A549 (cell line): ENCODE results near the gene PLEKHH1.

ENCODE experiments used
- BHLHE40 ChIP-seq: IDR thresholded peaks from 2 replicates; pipeline ENCODE4 v1.6.1; 2012; ENCODE audit warnings: low read depth, low read length, inconsistent platforms
- CBX8 ChIP-seq: fragments of 200-600 bp; sonication (generic); IDR thresholded peaks from 2 replicates; pipeline ENCODE4 v1.6.1; 2016
- CTCF ChIP-seq: fragments of >200 bp; sonication (Bioruptor Twin); formaldehyde crosslinking; IDR thresholded peaks from 3 replicates; pipeline ENCODE4 v1.5.1; 2016
- MYC ChIP-seq: IDR thresholded peaks from 2 replicates; pipeline ENCODE4 v1.6.1; 2012; ENCODE audit warnings: mild to moderate bottlenecking, inconsistent platforms, low read length, improper control_type of control experiment, borderline replicate concordance
- RAD21 ChIP-seq, 2 experiments: fragments of >200 bp in 1 of 2; sonication (Bioruptor Twin) in 1 of 2; formaldehyde crosslinking in 1 of 2; IDR thresholded peaks in 1 of 2; conservative IDR thresholded peaks in 1 of 2; 2 replicates in 1 of 2; 3 replicates in 1 of 2; pipeline ENCODE4 v1.6.1; 2012 to 2018; ENCODE audit warnings: inconsistent platforms in 1 of 2

GRCh38 chr14:67527756-67528155 lies 5.3 kb upstream of the PLEKHH1 start:
- TF ChIP-seq BHLHE40 (no peak), CTCF (no peak), CBX8 (no peak), MYC (no peak), RAD21 (conservative IDR thresholded peaks at IDR 0.05 in 1 of 2, IDR thresholded peaks at IDR 0.05 in 1 of 2) (no peak)
